ENCODE measurements around the gene MUC5AC. TPM values are rescaled to one million over a fixed set of nuclear protein-coding genes. Genes with fewer than 3 reads are reported as not detected.

MUC5AC gene
- total and polyA plus RNA-seq, 2 of the 13 experiments (the other 11 are each of a cell fraction or from before 2014, with no cell fraction given) = under 0.01 TPM; not detected in 1

GRCh38 chr11:1122664-1123002, 35.1 kb upstream of the MUC5AC start (continued):
- TF ChIP-seq ZFYVE20 (CRISPR knock-in tag; IDR thresholded peaks at IDR 0.05; ENCODE audit: borderline replicate concordance, low read depth) (no peak), HIVEP1 (CRISPR knock-in tag; IDR thresholded peaks at IDR 0.05) (no peak), REXO4 (CRISPR knock-in tag; IDR thresholded peaks at IDR 0.05; ENCODE audit: borderline replicate concordance) (no peak), PRMT3 (CRISPR knock-in tag; IDR thresholded peaks at IDR 0.05; ENCODE audit: borderline replicate concordance, low read depth) (no peak)

- Histone ChIP-seq H2AFZ (ENCODE audit: low read length) (no peak overlapping the region), H3K36me3 (replicated peaks in 1 of 2; ENCODE audit: control insufficient read depth in 1 of 2, insufficient read depth in 2 of 2, low read length in 2 of 2) (no peaks in the 10 kb centered on the region), H3K4me2 (ENCODE audit: low read depth, low read length) (no peak overlapping the region), H3K27ac (ENCODE audit: extremely low read length, insufficient read depth, low read length) (no peak overlapping the region), H3K79me2 (ENCODE audit: insufficient read depth, low read length) (no peaks in the 10 kb centered on the region), H4K20me1 (ENCODE audit: insufficient read depth, low read length) (no peaks in the 10 kb centered on the region; the same call in 1 of the 2 replicates), H3K4me1 (ENCODE audit: insufficient read depth, low read length) (no peaks in the 10 kb centered on the region), H3K9ac (ENCODE audit: insufficient read depth, low read depth, low read length) (no peak overlapping the region), H3K27me3 (ENCODE audit: control insufficient read depth in 1 of 2, insufficient read depth in 2 of 2, low read length in 2 of 2) (peaks cover 13 to 70% of the 10 kb centered on the region in 2 experiments; a peak in 4 of 5 replicates), H3K4me3 (replicated peaks in 1 of 3; ENCODE audit: insufficient read depth in 1 of 3, low read depth in 2 of 3, low read length in 3 of 3) (no peak overlapping the region), H3K9me3 (ENCODE audit: low read length) (no peaks in the 10 kb centered on the region)
- intact Hi-C loops (cut with micrococcal nuclease; ENCODE audit: unreplicated experiment) = no loop called here
- DNase-seq (ENCODE audit: low spot score) (no peak), ATAC-seq (no peak), FAIRE-seq (no peak)
- in situ Hi-C loops (cut with HindIII; ENCODE audit: extremely low pct_ligation_motif_present, low pct_unique_long_range_greater_than_20kb) = no loop called here
- WGBS (ENCODE audit: low lambda C conversion rate) = 0% methylated on average over 1 of the region's 1 CpG
- CTCF ChIA-PET (ENCODE audit: low intra/inter-chr PET ratio, low total read pairs) = no interaction called here
- TF ChIP-seq CENPX (CRISPR knock-in tag; IDR thresholded peaks at IDR 0.05) (no peak), ZNF563 (CRISPR knock-in tag; IDR thresholded peaks at IDR 0.05) (no peak), ZNF337 (CRISPR knock-in tag; IDR thresholded peaks at IDR 0.05; ENCODE audit: borderline replicate concordance, low read depth) (no peak), ZNF788 (CRISPR knock-in tag; IDR thresholded peaks at IDR 0.05; ENCODE audit: borderline replicate concordance) (no peak), YEATS2 (CRISPR knock-in tag; IDR thresholded peaks at IDR 0.05; ENCODE audit: borderline replicate concordance) (no peak), ZZZ3 (CRISPR knock-in tag; IDR thresholded peaks at IDR 0.05; ENCODE audit: borderline replicate concordance) (no peak), ZNF503 (CRISPR knock-in tag; IDR thresholded peaks at IDR 0.05) (no peak), NR1H2 (CRISPR knock-in tag; IDR thresholded peaks at IDR 0.05; ENCODE audit: borderline replicate concordance, low read depth) (no peak), TRIM22 (IDR thresholded peaks at IDR 0.05) (no peak), NRL (CRISPR knock-in tag; IDR thresholded peaks at IDR 0.05; ENCODE audit: borderline replicate concordance) (no peak), ZNF264 (CRISPR knock-in tag; IDR thresholded peaks at IDR 0.05) (no peak), FOXK2 (IDR thresholded peaks at IDR 0.05) (no peak), ZNF672 (CRISPR knock-in tag; IDR thresholded peaks at IDR 0.05) (no peak), IRF2 (CRISPR knock-in tag; IDR thresholded peaks at IDR 0.05) (no peak), SOX13 (IDR thresholded peaks at IDR 0.05) (no peak), SOX13 (CRISPR knock-in tag; conservative IDR thresholded peaks at IDR 0.05 in 1 of 2, IDR thresholded peaks at IDR 0.05 in 1 of 2) (no peak)
- POLR2A ChIA-PET = no interaction called here
- no TSS peak for BruUV-seq (replicated peaks)
These were observed 33.8 kb upstream of the MUC5AC start for GRCh38 chr11:1123970-1124369.

Measured in HepG2 (cell line).